EL (cell line): ENCODE results near the gene RNF44.

ENCODE experiments used
- DNase-seq: peaks from one replicate; pipeline ENCODE4 v3.0.0-alpha.2; 2016

The RNF44 gene

GRCh38 chr5:176534640-176535039, 2.6 kb downstream of the RNF44 start:
- DNase-seq = no peak

GRCh38 chr5:176533894-176534611, 3.1 kb downstream of the RNF44 start:
- DNase-seq = no peak

DNA sequence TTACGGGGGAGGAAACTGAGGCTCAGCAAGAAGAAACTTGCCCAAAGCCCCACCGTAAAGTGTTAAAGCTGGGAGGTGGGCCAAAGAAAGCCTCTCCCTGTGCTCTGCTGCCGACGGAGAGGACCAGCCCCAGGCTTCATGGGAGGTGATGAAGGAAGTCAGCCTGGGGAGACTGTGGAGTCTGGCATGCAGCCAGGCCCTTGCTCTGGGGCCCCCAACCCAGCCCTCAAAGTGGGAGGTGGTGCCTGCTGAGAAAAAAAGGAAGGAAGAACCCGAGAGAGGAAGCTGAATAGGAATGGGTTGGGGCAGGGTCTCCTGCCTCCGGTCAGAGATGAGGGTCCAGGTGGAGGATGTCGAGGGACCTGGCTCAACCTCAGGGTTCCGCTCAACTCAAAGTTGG, 3.8 kb downstream of the RNF44 start:
- no peak for DNase-seq

DNA sequence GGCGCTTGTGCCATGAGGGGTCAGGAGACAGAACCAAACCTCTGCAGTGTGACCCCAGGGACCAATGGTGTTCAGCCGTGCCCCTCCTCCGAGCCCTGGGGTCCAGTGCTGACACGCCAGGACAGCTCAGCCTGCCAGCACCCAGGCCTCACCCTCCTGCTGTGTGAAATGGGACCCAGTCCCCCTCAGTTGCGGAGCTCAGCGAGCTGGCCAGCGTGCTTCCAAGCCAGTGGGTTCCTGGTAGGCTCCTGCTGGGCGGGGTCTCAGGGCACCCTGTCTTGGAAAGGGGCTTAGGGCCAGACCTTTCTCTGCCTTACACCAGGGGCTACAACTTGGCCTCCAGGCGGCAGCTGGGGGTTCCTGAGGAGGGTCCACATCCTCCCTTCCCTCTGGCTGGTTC, 4.4 kb downstream of the RNF44 start:
- DNase-seq = no peak

DNA sequence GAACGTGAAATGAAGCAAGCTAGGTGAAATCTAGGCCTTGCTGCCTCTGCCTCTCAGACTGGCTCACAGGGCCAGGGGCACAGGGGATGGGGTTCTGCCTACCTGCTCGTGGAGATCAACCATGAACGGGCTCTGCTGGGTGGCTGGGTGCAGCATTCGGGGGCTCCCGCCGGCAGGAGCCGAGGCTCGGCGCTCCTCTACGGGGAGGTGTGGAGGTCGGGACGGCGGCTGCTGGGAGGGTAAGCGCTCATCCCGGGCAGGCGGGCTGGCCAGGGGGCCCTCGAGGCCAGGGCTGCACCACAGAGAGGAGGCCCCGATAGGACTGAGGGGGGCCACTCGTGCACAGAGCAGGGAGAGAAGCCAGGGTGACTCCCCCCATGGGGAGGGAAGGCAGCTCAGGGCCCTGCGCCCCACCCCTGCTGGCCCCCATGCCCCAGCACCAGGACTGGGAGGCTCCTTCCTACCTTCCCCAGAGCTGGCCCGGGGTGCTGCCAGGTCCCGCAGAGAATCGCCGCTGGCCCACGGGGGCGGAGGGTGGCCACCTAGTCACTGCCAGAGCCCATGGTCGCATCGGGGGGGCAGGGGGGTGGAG, 5.2 kb downstream of the RNF44 start:
- DNase-seq = no peak

GRCh38 chr5:176530983-176531901, 6.0 kb downstream of the RNF44 start:
- peak; percentile 55 for DNase-seq

DNA sequence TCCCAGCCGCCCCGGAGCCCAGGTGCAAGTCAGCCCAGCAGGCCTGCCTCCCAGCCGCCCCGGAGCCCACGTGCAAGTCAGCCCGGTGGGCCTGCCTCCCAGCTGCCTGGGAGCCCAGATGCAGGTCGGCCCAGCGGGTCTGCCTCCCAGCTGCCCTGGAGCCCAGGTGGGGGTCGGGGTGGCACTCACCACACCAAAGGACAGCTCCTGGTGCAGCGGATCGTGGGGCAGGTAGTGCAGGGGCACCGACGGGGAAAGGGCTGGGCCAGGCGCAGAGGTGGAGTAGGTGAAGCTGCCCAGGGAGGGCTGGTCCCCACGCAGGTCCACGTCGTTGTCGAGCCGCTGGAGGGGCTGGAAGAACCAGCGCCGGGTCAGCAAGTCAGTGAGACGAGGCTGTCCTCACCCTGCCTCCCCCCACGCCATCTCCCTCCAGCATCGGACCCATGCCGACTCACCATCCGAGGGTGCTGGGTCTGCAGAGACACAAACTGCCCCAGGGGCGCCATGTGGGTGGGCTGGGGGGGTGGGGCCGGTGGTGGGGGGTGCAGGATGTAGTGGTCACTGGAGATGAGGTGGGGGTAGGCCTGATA, 6.7 kb downstream of the RNF44 start:
- no peak for DNase-seq

GRCh38 chr5:176529741-176530141, 7.5 kb downstream of the RNF44 start:
- DNase-seq = no peak

- no peak for DNase-seq
These were observed 8.0 kb downstream of the RNF44 start for GRCh38 chr5:176529116-176529740.

- DNase-seq = no peak
These were observed 8.5 kb downstream of the RNF44 start for GRCh38 chr5:176528761-176529115.

GRCh38 chr5:176528301-176528700, 8.9 kb downstream of the RNF44 start:
- no peak for DNase-seq

DNA sequence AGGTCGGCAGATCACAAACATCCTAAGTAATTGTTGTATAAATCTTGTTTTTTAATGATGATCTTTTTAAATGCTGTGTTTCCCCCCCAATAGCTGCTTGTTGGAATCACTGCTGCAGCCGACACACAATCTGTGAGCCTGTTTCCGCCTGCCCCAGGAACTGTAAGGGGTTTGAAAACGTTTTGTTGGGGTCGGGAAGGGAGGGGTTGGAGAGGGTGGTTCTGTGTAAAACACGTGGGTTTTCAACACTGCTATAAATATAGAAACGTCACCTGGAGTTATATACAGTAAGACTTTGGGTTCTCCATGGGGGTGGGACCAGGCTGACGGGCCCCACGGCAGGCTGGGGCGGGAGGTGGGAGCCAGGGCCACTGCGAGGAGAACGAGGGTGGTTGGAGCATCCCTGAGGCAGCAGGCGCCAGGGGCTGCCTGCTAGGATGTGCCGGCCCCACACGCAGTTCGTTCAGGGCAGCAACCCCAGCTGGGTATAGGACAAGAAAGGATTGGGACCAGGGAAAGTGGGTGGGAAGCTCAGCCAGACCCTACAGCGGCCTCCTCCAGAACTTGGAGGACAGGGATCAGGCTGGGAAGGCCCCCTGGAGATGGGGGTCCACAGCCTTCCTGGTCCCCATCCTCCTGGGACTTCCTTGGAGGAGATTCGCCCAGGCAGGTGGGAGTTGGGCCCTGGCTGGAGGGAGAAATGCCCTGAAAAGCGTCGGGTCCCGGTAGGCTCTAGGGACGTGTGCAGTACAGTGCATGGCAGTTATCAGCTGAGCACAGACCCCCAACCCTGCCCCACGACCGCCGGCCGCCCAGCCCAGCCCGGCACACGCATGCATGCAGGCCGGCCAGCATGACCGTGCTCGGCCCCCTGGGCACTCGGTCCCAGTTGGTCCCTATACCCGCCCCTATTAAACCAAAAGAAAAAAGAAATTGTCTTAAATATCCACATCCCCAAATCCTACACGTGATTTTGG, 9.7 kb downstream of the RNF44 start:
- DNase-seq = no peak

- DNase-seq = no peak
These were observed 10.7 kb downstream of the RNF44 start for GRCh38 chr5:176526462-176526861.

DNA sequence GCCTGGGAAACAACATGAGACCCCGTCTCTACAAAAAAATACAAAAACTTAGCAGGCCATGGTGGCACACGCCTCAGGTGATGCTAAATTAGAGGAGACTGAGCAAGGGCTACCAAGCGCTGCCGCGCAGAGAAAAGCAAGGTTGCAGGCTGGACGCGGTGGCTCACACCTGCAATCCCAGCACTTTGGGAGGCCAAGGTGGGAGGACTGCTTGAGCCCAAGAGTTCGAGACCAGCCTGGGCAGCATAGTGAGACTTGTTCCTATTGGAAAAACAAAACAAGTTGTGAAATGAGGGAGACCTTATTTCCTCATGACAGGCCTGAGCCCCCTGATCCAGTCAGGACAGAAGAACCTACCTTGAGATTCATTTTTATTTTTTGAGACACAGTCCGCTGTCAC, 11.5 kb downstream of the RNF44 start:
- no peak for DNase-seq

DNA sequence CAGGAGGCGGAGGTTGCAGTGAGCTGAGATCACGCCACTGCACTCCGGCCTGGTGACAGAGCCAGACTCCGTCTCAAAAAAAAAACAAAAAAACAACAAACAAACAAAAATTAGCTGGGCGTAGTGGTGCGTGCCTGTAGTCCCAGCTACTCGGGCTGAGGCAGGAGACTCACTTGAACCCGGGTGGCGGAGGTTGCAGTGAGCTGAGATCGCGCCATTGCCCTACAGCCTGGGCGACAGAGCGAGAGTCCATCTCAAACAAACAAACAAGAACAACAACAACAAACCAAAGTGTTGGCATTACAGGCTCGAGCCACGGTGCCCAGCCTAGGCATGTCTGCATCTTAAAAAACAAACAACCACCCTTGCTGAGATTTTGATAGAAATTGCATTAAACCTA, 12.2 kb downstream of the RNF44 start:
- no peak for DNase-seq

GRCh38 chr5:176524138-176524537, 13.1 kb downstream of the RNF44 start:
- no peak for DNase-seq

GRCh38 chr5:176521699-176522263, 15.4 kb downstream of the RNF44 start:
- DNase-seq = no peak

DNA sequence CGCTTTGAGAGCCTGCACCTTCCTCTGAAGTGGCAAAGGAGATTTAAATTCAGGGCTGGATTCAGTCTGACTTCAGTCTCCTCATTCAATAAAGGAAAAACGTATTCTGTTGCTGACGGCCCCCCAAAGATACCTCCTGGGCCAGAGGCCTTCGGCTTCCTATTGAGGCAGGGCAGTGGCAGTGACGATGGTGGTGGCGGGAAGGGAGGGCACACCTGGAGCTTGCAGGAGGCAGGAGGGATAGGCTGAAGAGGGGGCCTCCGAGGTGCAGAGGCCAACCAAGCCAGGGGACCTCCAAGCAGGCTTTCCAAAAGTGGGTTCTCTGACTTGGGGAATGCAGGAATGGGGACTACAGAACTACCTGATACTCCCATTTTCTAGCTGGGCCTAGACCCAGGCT, 15.9 kb downstream of the RNF44 start:
- no peak for DNase-seq

DNA sequence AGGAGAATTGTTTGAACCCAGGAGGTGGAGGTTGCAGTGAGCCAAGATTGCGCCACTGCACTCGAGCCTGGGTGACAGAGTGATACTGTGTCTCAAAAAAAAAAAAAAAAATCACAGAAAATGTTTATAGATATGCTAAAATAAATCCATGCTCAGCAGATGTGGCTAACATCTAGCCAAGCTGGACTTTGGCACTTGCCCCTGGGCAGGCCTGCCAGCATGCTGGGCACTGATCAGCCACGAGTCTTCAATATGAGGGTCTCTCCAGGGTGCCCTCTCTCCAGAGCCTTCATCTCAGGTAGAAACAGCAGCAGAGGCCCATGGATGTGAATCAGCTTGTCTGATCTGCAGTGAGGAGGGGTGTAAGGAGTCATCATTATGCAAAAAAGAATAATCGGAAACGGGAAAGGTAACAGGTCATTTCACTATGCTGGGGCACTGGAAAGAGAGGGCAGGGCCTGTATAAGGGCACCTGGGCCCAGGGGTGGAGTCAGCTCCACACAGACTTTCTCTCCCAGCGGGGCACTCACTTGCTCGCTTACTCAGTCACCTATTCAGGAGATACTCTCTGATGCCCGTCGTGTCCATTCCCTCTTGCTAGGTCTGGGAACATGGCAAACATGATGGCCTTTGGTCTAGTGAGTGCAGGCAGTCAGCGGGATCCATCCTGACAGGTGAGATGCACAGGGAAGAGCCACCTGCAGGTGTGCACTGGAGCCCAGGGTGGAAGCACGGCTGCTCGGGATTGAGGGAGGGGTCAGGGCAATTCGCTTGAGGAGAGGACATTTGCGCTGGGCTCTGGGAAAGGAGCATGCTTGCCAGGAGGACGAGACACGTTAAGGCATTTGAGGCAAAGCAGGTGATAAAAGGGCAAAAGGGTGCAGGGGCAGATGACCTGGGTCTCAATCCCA, 17.1 kb downstream of the RNF44 start:
- no peak for DNase-seq

DNA sequence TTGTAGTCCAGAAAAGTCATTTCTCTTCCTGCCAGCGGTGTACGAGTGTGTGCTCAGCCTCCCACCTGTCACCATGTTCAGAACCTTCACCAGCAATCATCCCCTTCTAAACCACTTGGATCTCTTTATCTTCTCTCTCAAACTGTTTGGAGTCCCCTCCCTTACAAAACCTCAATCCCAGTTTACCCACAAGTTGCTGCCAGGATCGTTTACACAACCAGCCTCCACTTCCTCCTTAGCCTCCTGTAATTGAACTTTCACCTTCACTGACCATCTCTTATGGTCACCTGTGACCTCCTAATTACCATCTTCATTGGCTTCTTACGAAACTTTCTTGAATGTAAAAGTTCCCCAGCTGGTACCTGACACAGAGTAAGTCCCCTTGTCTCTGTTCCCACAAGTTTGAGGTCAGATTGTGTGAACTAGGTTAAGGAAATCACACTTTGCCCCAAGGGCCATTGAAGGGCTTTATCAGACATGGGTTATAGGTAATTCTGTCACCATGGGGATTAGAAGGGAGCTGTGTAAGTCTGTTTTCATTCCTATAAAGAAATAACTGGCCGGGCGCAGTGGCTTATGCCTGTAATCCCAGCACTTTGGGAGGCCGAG, 20.0 kb downstream of the RNF44 start:
- DNase-seq = no peak
